Neural progenitor cell (in vitro differentiated cells): Measurements from ENCODE around the gene PEPD. TPM values are rescaled to one million over a fixed set of nuclear protein-coding genes. Genes with fewer than 3 reads are reported as not detected.

Experiments used
- DNase-seq: peaks from one replicate; pipeline ENCODE4 v3.0.0-alpha.2; 2016; ENCODE audit warnings: low spot score
- H2AFZ ChIP-seq: fragments of 200-600 bp; sonication (generic); replicated peaks from 2 replicates; pipeline ENCODE4 v1.6.1; 2016; ENCODE audit warnings: antibody characterized with exemption
- H3F3A ChIP-seq: fragments of 200-600 bp; sonication (generic); 2 replicates; pipeline ENCODE4 v1.6.1; 2016; ENCODE audit warnings: antibody characterized with exemption, low read depth
- H3K27ac ChIP-seq: fragments of 200-600 bp; sonication (generic); 2 replicates; pipeline ENCODE4 v1.5.1; 2016; ENCODE audit warnings: mild to moderate bottlenecking
- H3K27me3 ChIP-seq: fragments of 200-600 bp; sonication (generic); 2 replicates; pipeline ENCODE4 v1.6.1; 2016; ENCODE audit warnings: mild to moderate bottlenecking, moderate library complexity
- H3K36me3 ChIP-seq: fragments of 200-600 bp; sonication (generic); 2 replicates; pipeline ENCODE4 v1.5.1; 2016
- H3K4me1 ChIP-seq: fragments of 200-600 bp; sonication (generic); 2 replicates; pipeline ENCODE4 v1.6.1; 2016; ENCODE audit warnings: mixed run types
- H3K4me2 ChIP-seq: fragments of 200-600 bp; sonication (generic); 2 replicates; pipeline ENCODE4 v1.6.1; 2016
- H3K4me3 ChIP-seq: fragments of 200-600 bp; sonication (generic); 2 replicates; pipeline ENCODE4 v1.5.1; 2016
- H3K79me2 ChIP-seq: fragments of 200-600 bp; sonication (generic); 2 replicates; pipeline ENCODE4 v1.6.1; 2016; ENCODE audit warnings: low read depth
- H3K9ac ChIP-seq: fragments of 200-600 bp; sonication (generic); 2 replicates; pipeline ENCODE4 v1.6.1; 2016
- H3K9me3 ChIP-seq: fragments of 200-600 bp; sonication (generic); 2 replicates; pipeline ENCODE4 v1.5.1; 2016; ENCODE audit warnings: low read depth
- H4K20me1 ChIP-seq: fragments of 200-600 bp; sonication (generic); 2 replicates; pipeline ENCODE4 v1.6.1; 2016; ENCODE audit warnings: low read depth
- H3K27ac Mint-ChIP-seq: 3 replicates; pipeline ENCODE4 v1.8.0; 2021; ENCODE audit warnings: mixed read lengths
- H3K27me3 Mint-ChIP-seq: 2 replicates; pipeline ENCODE4 v1.8.0; 2022; ENCODE audit warnings: low read depth, mild to moderate bottlenecking, inconsistent platforms, moderate library complexity, mixed read lengths; ENCODE audit not compliant: insufficient read depth
- H3K36me3 Mint-ChIP-seq: 3 replicates; pipeline ENCODE4 v1.8.0; 2021; ENCODE audit warnings: mixed read lengths
- H3K4me1 Mint-ChIP-seq: 3 replicates; pipeline ENCODE4 v1.8.0; 2021; ENCODE audit warnings: mixed read lengths
- H3K4me3 Mint-ChIP-seq: 3 replicates; pipeline ENCODE4 v1.8.0; 2021; ENCODE audit warnings: mild to moderate bottlenecking, moderate library complexity, mixed read lengths
- H3K9me3 Mint-ChIP-seq: 3 replicates; pipeline ENCODE4 v1.8.0; 2020; ENCODE audit warnings: mixed read lengths
- CTCF ChIP-seq: fragments of 200-600 bp; sonication (generic); IDR thresholded peaks from 2 replicates; pipeline ENCODE4 v1.5.1; 2017; ENCODE audit warnings: antibody characterized with exemption, mild to moderate bottlenecking
- EZH2 ChIP-seq: fragments of 200-600 bp; sonication (generic); IDR thresholded peaks from 2 replicates; pipeline ENCODE4 v1.6.1; 2017; ENCODE audit warnings: antibody characterized with exemption, mild to moderate bottlenecking, moderate library complexity
- EZH2phosphoT487 ChIP-seq: fragments of 200-600 bp; sonication (generic); IDR thresholded peaks from 2 replicates; pipeline ENCODE4 v1.6.1; 2017; ENCODE audit warnings: antibody characterized with exemption
- total RNA-seq: library from RNA; depleted of rRNA; stranded (reverse); fragments of >200 nt; gene quantifications from 2 replicates; pipeline ENCODE4 v1.2.3, GENCODE V29; 2015; ENCODE audit warnings: low replicate concordance

PEPD gene
- total RNA-seq, 1 donor from 2014 or later = 47.0 TPM

GRCh38 chr19:33462112-33462791 lies 59.3 kb downstream of the PEPD start:
- Histone ChIP-seq H3K9ac (no peak overlapping the region), H3K79me2 (no peaks in the 10 kb centered on the region), H3F3A (no peaks in the 10 kb centered on the region), H3K9me3 (no peaks in the 10 kb centered on the region), H3K4me2 (no peak overlapping the region), H3K27me3 (no peaks in the 10 kb centered on the region), H3K36me3 (no peaks in the 10 kb centered on the region), H3K27ac (no peak overlapping the region), H4K20me1 (no peaks in the 10 kb centered on the region), H2AFZ (no peak overlapping the region), H3K4me1 (no peaks in the 10 kb centered on the region), H3K4me3 (no peak overlapping the region)
- H3K9me3 Mint-ChIP-seq = no peaks in the 10 kb centered on the region
- no peaks in the 10 kb centered on the region for H3K36me3 Mint-ChIP-seq
- TF ChIP-seq EZH2phosphoT487 (no peak), CTCF (no peak), EZH2 (no peak)
- H3K4me3 Mint-ChIP-seq = no peak overlapping the region
- no peak overlapping the region for H3K27ac Mint-ChIP-seq
- H3K27me3 Mint-ChIP-seq = peaks cover 2% of the 10 kb centered on the region
- no peaks in the 10 kb centered on the region for H3K4me1 Mint-ChIP-seq
- DNase-seq = no peak

GRCh38 chr19:33461256-33462111 lies 60.1 kb downstream of the PEPD start:
- Mint-ChIP-seq H3K36me3 (no peaks in the 10 kb centered on the region), H3K4me1 (no peaks in the 10 kb centered on the region)
- no peak overlapping the region for H3K27ac ChIP-seq

GRCh38 chr19:33460221-33460908 lies 61.2 kb downstream of the PEPD start:
- H3K4me3 ChIP-seq = no peak overlapping the region
- no peak overlapping the region for H2AFZ ChIP-seq
- no peak overlapping the region for H3K4me2 ChIP-seq
- H3K9me3 ChIP-seq = no peaks in the 10 kb centered on the region
- no peaks in the 10 kb centered on the region for H3K79me2 ChIP-seq
- no peak for DNase-seq
- H3K4me1 Mint-ChIP-seq = no peaks in the 10 kb centered on the region
- no peak overlapping the region for H3K27ac ChIP-seq
- no peaks in the 10 kb centered on the region for H3F3A ChIP-seq
- no peaks in the 10 kb centered on the region for H3K36me3 Mint-ChIP-seq
- no peak overlapping the region for H3K4me3 Mint-ChIP-seq
- no peaks in the 10 kb centered on the region for H3K4me1 ChIP-seq
- H3K27ac Mint-ChIP-seq = no peak overlapping the region
- H3K27me3 ChIP-seq = no peaks in the 10 kb centered on the region
- H3K36me3 ChIP-seq = no peaks in the 10 kb centered on the region
- H3K27me3 Mint-ChIP-seq = peaks cover 2% of the 10 kb centered on the region
- no peak for TF ChIP-seq EZH2
- TF ChIP-seq EZH2phosphoT487 = no peak
- no peak for TF ChIP-seq CTCF
- no peaks in the 10 kb centered on the region for H3K9me3 Mint-ChIP-seq
- H3K9ac ChIP-seq = no peak overlapping the region
- no peaks in the 10 kb centered on the region for H4K20me1 ChIP-seq

More at GRCh38 chr19:33461256-33462111, 60.1 kb downstream of the PEPD start:
- Mint-ChIP-seq H3K4me3 (no peak overlapping the region), H3K9me3 (no peaks in the 10 kb centered on the region), H3K27ac (no peak overlapping the region), H3K27me3 (peaks cover 2% of the 10 kb centered on the region)
- Histone ChIP-seq H3F3A (no peaks in the 10 kb centered on the region), H3K4me2 (no peak overlapping the region), H2AFZ (no peak overlapping the region), H3K9me3 (no peaks in the 10 kb centered on the region), H3K79me2 (no peaks in the 10 kb centered on the region), H3K36me3 (no peaks in the 10 kb centered on the region), H3K4me3 (no peak overlapping the region), H3K4me1 (no peaks in the 10 kb centered on the region), H3K27me3 (no peaks in the 10 kb centered on the region), H4K20me1 (no peaks in the 10 kb centered on the region), H3K9ac (no peak overlapping the region)
- TF ChIP-seq EZH2phosphoT487 (no peak), EZH2 (no peak)
- no peak for DNase-seq
